Body of pancreas (tissue), 4 donors: ENCODE results near the gene TPSB2.
"Not testable (repeated sequence)": the region's sequence is repeated elsewhere in the genome, so short reads cannot be mapped to it uniquely, and the experiment has no call there.

Experiments
- CTCF ChIP-seq, 7 experiments: fragments of 450-650 bp in 4 of 7; fragments of 200-600 bp in 3 of 7; sonication (generic) in 3 of 7; IDR thresholded peaks; one replicate each; pipeline ENCODE4 v1.5.1; 2016 to 2019; ENCODE audit warnings: antibody characterized with exemption in 7 of 7
- POLR2A ChIP-seq, 3 donors: fragments of 450-650 bp; IDR thresholded peaks; one replicate each; pipeline ENCODE4 v1.6.1; 2016; ENCODE audit warnings: antibody characterized with exemption in 3 of 3, mild to moderate bottlenecking in 2 of 3

- not testable (repeated sequence) for TF ChIP-seq CTCF, POLR2A (IDR thresholded peaks at IDR 0.05)
Measured at GRCh38 chr16:1271724-1272413, 41.9 kb upstream of the TPSB2 start.
